DMS153 treated with DMSO at 0.1 percent for 48 hours (cell line): ENCODE measurements around the gene RACK1.

Experiments
- DNase-seq: peaks from one replicate; lab custom pipeline; 2025; ENCODE audit not compliant: unreplicated experiment; lab: John Stamatoyannopoulos, UW

Gene RACK1

GRCh38 chr5:181198905-181199519 is 44.7 kb downstream of the RACK1 start:
- no peak for DNase-seq

- no peak for DNase-seq
Observed at GRCh38 chr5:181198106-181198685, 45.5 kb downstream of the RACK1 start.

- DNase-seq = no peak
Observed at GRCh38 chr5:181197326-181197951, 46.3 kb downstream of the RACK1 start.

- DNase-seq = no peak
Observed at GRCh38 chr5:181195249-181195761, 48.4 kb downstream of the RACK1 start.

GRCh38 chr5:181194489-181195248 is 49.0 kb downstream of the RACK1 start:
- no peak for DNase-seq

GRCh38 chr5:181193656-181194055 is 50.0 kb downstream of the RACK1 start:
- no peak for DNase-seq

- no peak for DNase-seq
Observed at GRCh38 chr5:181192337-181193046, 51.2 kb downstream of the RACK1 start.

GRCh38 chr5:181191526-181192336 is 52.0 kb downstream of the RACK1 start:
- DNase-seq = no peak

GRCh38 chr5:181190711-181191525 is 52.8 kb downstream of the RACK1 start:
- DNase-seq = no peak

GRCh38 chr5:181189962-181190710 is 53.6 kb downstream of the RACK1 start:
- no peak for DNase-seq

- DNase-seq = no peak
Observed at GRCh38 chr5:181189363-181189961, 54.2 kb downstream of the RACK1 start.

- no peak for DNase-seq
Observed at GRCh38 chr5:181188700-181189362, 54.9 kb downstream of the RACK1 start.

- DNase-seq = no peak
Observed at GRCh38 chr5:181187500-181188213, 56.0 kb downstream of the RACK1 start.

- no peak for DNase-seq
Observed at GRCh38 chr5:181186986-181187499, 56.7 kb downstream of the RACK1 start.
